Jurkat, Clone E6-1 (cell line): ENCODE measurements around the gene ARHGAP45.

Experiments
- DNase-seq: peaks from one replicate; pipeline ENCODE4 v3.0.0-alpha.2; 2011; ENCODE audit warnings: low read depth, low spot score
- H3K4me3 ChIP-seq: 2 replicates; pipeline ENCODE4 v1.5.1; 2011; ENCODE audit warnings: mild to moderate bottlenecking, low read length, control low read depth, moderate library complexity

ARHGAP45 gene

GRCh38 chr19:1081301-1082164, 14.6 kb downstream of the ARHGAP45 start:
- no peak overlapping the region for H3K4me3 ChIP-seq
- DNase-seq: no peak

- DNase-seq: peak; percentile 62
- H3K4me3 ChIP-seq: no peak overlapping the region
These were observed 15.4 kb downstream of the ARHGAP45 start for GRCh38 chr19:1082165-1082927.

GRCh38 chr19:1082928-1083816, 16.2 kb downstream of the ARHGAP45 start:
- no peak overlapping the region for H3K4me3 ChIP-seq
- no peak for DNase-seq

GRCh38 chr19:1084024-1084868, 17.3 kb downstream of the ARHGAP45 start:
- no peak overlapping the region for H3K4me3 ChIP-seq
- no peak for DNase-seq

- DNase-seq: no peak
- no peak overlapping the region for H3K4me3 ChIP-seq
These were observed 18.2 kb downstream of the ARHGAP45 start for GRCh38 chr19:1085053-1085658.

GRCh38 chr19:1085676-1086442, 18.9 kb downstream of the ARHGAP45 start:
- no peak for DNase-seq
- H3K4me3 ChIP-seq: no peak overlapping the region

- H3K4me3 ChIP-seq: no peak overlapping the region
- DNase-seq: no peak
These were observed 19.6 kb downstream of the ARHGAP45 start for GRCh38 chr19:1086613-1087012.

GRCh38 chr19:1087813-1088415, 20.9 kb downstream of the ARHGAP45 start:
- no peak for DNase-seq
- no peak overlapping the region for H3K4me3 ChIP-seq

GRCh38 chr19:1088416-1089010, 21.5 kb downstream of the ARHGAP45 start:
- DNase-seq: no peak
- H3K4me3 ChIP-seq: no peak overlapping the region

GRCh38 chr19:1089126-1089771, 22.3 kb downstream of the ARHGAP45 start:
- no peak overlapping the region for H3K4me3 ChIP-seq
- no peak for DNase-seq

GRCh38 chr19:1089891-1090290, 22.9 kb downstream of the ARHGAP45 start:
- no peak for DNase-seq
- no peak overlapping the region for H3K4me3 ChIP-seq

- no peak overlapping the region for H3K4me3 ChIP-seq
- no peak for DNase-seq
These were observed 24.0 kb downstream of the ARHGAP45 start for GRCh38 chr19:1090731-1091543.

- DNase-seq: no peak
- H3K4me3 ChIP-seq: no peak overlapping the region
These were observed 24.7 kb downstream of the ARHGAP45 start for GRCh38 chr19:1091544-1092175.

GRCh38 chr19:1093330-1093729, 26.4 kb downstream of the ARHGAP45 start:
- no peak for DNase-seq
- H3K4me3 ChIP-seq: no peak overlapping the region; the same call in 1 of the 2 replicates
